Stimulated activated CD4-positive, alpha-beta T cell treated with anti-CD3 and anti-CD28 coated beads, Interleukin-1b, Interleukin-23, amount 100 ng/mL, for 4 hours (primary cell): Measurements from ENCODE around the gene DGKE.

Experiments used
- DNase-seq, 2 donors: peaks; one replicate each; pipeline ENCODE4 v3.0.0-alpha.2; 2020; ENCODE audit warnings: low read depth in 2 of 2

DGKE gene

DNA sequence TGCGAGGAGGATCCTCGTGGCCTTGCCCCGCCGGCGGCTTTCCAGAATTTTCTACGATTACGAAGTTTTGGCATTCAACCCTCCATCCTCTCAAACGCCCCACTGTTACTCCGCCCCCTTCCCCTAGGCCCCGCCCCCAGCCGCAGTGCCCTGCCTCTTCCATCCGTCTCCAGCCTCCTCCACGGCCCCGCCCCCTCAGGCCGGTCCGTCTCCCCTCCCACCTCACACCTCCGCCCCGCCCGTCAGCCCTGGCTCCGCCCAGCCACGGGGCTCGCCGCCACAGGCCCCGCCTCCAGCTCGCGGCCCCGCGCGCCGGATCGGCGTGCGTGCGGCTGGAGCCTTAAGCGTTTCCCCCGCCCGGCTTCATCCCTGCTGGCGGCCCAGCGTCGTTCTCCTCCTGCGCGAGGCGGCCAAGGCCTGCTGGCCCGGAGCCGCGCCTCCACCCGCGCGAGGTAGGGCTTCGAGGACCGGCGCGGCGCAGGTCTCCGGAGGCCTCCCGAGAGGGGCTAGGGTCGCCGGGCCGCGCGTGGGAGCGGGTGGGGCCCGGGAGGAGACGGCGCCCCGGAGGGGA is at the start of gene DGKE, which contains the start of gene C17orf67:
Gene DGKE (plus strand): TSS at position 343 of the 571 bp plus-strand sequence. CDS start 645 bp downstream, outside the sequence.
Gene C17orf67 (minus strand): TSS at position 112 of the 571 bp plus-strand sequence. CDS start 18,110 bp downstream, outside the sequence.
- DNase-seq, result peak; percentile 100

DNA sequence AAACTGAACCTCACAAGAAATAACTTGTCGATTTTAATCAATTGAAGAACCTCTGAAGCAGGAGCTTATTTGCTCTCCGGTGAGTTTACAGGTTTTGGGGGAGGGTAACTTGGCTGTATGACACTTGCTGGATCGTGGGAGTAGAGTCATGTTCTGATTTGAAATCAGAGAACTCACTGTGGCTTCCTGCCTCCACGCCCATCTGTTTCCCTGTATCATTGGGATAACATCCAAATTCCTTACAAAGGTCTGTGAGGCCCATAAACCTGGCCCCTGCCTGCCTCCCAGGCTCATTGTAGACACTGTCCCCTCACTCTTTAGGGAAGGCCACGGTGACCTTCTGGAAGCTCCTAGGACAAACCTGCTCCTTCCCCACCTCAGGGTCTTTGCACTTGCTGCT is 48.5 kb upstream of the DGKE start:
- DNase-seq, result no peak

DNA sequence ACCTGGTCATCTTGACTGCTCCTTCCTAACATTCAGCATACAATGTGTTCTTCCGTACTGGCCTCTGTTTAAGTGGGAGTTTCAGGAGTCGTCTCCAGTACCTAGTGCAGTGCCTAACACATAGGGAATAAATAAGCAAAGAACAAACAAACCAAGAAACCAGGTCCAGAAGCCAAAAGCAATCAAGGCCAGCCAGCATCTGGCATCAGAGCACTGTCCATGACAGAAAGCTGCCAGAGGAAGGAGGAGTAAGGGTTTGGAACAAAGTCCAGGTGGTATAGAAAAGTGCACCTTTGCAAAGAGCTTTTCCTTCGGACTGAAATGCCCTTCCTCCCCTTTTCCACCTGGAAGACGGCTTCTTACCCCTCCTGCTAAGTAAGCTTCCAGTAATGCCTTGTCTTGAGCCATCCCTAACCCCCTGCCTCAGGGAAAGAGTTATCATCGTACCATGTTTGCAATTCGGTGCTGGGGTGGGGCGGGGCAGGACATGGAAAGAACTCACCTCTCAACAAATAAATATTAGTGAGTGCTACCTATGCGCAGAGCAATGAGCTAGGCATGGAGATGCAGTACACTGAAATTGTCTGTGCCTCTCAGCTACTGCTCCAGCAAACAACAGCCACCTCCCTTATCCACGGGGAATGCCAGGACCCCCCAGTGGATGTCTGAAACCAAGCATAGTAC is 47.8 kb upstream of the DGKE start:
- DNase-seq, result no peak

DNA sequence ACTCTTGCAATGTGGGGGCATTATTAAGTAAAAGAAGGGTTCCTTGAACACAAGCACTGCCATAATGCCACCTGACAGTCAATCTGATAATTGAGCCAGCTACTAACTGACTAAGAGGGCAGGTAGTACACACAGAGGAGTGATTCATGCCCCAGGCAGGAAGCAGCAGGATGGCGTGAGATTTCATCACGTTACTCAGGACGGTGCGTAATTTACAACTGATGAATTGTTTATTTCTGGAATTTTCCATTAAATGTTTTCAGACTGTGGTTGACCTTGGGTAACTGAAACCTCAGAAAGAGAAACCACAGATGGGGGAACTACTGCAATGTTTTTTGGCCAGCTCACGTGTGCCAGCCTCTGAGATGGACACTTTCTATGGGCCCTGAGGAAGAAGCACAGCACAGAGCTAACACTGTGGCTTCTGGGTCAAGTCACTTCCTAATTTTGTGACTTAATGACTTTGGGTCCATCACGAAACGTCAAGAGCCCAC is 46.9 kb upstream of the DGKE start:
- DNase-seq, result peak in 1 of 2 donors; percentile 25

DNA sequence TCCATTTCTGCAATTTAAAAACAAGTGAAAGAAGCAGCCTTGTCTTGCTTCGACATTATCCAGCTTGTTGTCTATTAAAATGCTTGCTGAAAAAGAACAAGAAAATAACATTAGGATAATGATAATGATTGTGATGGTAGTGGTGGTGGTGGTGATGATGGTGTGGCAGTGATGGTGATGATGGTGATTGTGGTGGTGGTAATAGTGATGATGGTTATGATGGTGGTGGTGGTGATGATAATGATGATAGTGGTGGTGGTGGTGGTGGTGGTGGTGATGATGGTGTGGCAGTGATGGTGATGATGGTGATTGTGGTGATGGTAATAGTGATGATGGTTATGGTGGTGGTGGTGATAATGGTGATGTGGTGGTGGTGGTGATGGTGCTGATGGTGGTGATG is 41.7 kb upstream of the DGKE start:
- DNase-seq, result no peak

DNA sequence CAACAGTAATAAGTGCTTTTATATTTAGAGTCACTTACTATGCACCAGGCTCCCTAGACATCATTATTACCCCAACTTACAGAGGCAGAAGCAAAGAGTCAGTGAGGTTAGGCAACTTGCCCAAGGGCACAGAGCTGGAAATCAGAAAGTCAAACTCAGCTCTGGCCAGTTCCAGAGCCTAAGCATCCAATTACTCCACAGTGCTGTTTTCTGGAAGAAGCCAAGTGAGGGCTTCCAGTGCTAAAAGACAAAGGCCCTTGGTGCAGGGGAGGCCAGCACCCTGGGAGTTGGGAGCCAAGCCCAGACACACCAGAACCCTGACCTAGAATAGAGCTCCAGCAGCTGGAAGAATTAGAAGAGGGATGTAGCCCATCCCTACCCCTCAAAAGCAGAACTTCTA is 40.4 kb upstream of the DGKE start:
- no peak for DNase-seq

DNA sequence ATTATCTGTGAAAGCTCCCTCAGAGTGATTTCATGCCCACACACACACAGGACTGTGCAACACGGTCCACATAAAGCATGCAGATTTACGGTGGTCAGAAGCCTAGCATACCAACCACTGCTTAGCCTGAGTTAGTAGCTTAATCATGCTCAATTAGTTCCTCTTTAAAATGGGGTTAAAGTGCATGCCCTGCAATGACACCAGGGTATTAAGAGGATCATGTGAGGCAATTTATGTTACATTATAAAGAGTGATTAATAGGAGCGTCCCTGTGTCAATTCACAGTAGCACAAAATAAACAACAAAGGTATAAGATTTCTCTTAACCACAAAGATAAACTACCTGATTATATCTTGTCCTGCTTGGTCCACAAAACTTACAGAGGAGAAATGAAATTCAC is 40.0 kb upstream of the DGKE start:
- no peak for DNase-seq

DNA sequence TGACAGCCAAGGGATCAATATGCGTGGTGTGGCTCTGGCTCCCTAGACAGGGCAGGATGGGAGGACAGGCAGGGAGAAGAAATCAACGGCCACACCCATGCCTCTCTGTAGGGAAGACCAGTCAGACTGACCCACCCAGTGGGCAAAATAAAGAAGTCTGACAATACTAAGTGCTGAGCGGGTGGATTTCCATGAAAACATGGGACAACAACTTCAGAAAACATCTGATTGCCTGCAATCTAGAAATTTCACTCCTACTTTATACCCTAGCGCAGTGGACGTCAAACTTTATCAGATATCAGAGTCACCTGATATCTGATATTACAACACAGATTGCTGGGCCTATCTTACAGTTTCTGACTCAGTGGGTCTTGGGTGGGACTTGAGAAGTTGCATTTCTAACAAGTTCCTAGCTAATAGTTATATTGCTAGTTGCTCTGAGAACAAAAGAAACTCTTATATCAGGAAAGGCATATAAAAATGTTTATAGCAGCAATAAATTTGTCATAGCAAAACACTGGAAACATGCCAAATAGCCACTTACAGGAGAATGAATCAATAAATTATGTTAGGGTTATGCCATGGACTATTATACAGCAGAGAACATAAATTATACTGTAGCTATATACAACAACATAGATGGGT is 38.6 kb upstream of the DGKE start:
- DNase-seq, result no peak

DNA sequence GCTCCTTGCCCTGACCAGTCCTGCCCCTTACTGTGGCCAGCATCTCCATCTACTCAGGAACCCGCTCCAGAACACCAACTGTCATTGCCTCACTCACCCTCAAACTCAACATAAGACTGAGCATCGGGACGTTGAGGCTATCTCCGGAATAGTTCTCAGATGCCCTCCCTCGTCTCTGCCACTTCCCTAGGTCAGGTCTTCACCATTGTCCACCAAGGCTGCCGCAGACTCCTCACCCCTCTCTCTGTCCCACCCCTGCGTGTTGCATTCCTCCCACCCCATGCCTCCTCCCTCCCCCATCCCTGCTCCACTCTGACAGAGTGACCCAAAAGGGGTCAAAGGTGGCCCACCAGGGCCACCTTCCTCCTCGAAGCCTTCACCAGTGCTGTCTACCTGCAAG is 37.4 kb upstream of the DGKE start:
- no peak for DNase-seq

DNA sequence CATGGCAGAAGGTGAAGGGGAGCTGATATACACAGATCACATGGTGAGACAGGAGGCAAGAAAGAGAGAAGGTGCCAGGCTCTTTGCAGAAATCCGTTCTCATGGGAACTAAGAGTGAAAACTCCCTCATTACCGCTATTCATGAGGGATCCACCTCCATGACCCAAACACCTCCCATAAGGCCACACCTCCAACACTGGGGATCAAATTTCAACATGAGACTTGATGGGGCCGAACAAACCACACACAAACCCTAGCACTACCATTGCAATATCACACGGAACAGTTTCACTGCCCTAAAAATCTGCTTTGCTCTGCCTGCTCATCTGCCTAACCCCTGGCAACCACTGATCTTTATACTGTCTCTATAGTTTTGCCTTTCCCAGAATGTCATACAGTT is 35.0 kb upstream of the DGKE start:
- no peak for DNase-seq

DNA sequence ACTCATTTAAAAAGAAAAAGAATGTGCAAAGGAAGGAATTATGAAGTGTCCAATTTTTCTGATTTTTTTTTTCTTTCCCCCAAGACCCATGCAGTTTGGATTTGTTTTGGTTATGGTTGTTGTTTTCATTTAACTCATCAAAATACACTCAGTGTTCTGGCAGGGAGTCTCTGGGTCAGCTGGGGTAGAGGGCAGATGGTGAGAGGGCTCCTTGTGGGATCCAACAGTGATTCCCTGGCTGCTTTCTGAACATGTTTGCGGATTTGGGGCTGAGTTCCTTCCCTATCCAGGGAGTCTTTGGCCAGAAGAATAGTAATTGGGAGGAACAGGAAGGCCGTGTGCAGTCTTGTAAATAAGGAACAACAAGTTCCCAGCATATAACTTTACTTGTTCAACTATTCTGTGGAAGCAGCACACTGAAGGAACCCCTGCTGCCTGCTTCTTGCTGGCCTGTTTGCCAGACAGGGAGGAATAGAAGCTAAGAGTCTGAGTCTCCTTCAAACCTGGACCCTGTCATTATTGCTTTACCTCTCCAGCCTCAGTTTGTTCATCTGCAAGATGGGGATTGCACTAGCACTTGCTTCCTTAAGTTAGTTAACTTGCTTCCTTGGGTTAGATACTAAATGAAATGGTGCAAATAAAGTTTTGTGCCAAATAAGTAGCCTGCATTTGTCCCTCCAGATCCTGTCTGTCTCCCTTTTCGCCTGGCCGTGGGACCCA is 32.3 kb upstream of the DGKE start:
- DNase-seq, result no peak

DNA sequence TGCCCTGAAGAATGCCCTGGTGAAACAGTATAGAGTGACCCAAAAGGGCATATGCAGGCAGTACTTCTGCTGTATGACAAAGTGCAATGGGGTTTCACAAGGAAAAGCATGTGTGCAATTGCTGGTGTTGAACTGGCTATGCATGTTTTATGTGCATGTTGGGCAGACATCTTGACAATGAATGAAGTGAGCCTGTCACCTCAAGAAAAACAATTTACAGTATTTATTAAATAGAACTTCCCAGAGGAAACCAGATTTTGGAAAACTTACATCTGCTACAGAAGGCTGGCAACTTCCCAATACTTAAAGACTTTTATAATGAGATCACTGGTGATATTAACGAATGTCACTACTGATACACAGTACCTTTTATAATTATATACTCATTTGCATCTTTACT is 30.9 kb upstream of the DGKE start:
- DNase-seq, result no peak

DNA sequence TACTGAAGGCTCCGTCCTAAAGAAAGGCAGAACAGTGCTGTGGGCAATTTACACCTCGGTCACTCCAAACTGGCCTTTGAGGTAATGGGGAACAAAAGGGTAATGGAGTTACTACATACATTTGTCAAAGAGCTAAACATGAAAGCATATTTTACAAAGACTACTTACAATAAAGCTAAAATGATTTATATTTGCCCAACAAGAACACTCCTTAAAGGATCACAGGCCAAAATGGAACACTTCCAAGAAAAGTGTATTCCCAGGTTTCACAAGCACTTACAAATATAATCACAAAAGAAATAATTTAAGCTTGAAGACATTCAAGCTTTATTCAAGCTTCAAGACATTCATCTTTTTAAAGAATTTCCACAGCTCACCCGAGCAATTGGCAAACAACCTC is 29.5 kb upstream of the DGKE start:
- DNase-seq, result no peak

DNA sequence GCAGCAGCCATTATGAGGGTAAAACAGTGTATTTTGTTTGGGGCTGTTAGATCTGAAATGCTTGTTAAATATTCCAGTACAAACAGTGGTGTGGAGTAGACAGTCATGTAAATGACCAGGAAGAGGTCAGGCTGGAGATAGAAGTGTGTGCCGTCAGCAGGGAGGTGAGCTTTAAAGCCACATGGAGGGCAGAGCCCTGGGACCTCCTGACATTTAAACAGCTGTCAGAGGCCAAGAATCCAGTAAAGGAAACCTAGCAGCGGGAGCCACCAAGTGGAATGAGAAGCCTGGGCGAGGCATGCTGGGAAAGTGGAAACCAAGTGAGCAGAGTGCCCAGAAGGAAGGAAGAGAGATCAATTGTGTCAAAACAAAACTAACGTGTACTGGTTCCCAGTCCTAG is 27.0 kb upstream of the DGKE start:
- DNase-seq, result no peak

DNA sequence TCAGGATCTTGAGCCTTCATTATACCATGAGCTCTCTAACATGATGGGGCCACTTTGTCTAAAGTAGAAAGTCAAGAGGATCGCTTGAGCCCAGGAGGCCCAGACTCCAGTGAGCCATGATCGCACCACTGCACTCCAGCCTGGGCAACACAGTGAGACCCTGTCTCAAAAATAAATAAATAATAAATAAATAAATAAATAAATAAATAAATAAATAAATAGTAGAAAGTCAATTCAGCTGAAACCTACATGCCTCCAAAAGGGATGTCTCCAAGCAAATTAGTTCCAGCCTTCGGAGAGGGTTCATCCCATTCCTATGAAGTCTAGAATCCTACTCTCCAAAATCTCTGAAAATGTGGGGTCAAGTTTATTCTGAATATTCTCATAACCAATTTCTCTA is 26.2 kb upstream of the DGKE start:
- no peak for DNase-seq

DNA sequence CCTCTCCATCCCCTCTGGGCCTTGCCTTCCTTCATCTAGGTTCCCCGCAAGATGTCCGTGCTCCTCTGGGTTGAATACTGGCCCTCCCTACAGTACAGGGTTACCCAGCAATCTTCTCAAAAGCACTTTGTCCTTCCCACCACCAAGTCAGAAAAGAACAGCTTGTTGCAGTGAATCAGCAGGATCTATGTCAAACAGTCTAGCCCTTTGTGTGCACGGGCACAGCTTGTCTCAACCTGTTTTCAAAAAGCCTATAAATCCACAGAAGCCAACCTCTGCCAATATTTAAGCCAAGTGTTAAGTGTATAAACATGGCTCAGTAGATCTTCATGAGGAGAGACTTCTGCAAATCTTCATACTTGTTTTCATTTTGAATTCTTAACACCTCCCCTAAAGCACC is 25.4 kb upstream of the DGKE start:
- DNase-seq, result no peak

DNA sequence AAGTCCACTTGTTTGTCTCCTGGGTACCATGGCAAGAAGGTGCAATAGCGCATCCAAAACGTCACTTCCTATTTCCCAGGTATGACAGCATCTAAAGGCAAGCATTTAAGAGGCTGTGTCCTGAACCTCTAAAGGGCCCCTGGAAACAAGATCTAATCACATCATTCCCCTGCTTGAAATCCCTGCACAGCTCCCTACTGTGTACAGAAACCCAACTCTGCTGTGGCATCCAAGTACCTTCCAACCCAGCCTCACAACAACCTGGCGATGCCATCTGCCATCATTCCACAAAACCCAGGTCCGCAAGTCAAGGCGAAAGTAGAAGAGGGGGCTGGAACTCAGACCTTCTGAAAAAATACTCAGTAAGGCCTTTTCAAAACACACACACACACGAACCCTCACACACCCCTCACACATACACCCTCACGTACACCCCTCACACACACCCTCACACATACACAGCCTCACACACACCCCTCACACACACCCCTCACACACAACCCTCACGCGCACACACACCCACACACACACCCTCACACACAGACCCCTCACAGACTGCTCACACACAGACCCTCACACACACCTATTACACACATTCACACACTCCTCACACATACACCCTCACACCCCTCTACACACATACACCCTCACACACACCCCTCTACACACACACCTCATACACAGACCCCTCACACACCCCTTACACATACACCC is 24.7 kb upstream of the DGKE start:
- DNase-seq, result no peak

DNA sequence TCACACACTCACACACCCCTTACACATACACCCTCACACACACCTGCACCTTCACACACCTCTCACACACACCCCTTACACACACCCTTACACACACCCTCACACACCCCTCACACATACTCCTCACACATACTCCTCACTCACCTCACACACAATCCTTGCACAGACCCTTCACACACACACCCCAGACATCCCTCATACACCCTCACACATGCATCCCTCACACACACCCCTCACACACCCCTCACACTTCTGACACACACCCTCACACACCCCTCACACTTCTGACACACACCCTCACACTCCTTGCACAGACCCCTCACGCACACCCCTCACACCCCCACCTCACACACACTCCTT is 24.2 kb upstream of the DGKE start:
- DNase-seq, result no peak

DNA sequence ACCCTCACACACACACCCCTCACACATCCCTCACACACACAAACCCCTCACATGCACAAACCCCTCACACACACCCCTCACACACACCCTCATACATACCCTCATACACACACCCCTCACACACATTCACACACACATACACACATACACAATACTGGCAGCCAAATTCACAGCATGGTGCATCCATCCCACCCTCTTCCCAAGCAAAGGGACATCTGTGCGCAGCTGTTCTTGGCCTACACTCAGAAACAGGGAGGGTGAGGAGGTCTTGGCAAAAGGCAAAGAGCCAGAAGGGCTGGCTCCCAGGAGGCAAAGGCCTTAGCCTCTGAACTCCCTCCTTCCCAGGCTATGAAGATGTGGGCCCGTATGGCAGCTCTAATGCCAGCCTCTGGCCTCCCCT is 23.6 kb upstream of the DGKE start:
- no peak for DNase-seq

DNA sequence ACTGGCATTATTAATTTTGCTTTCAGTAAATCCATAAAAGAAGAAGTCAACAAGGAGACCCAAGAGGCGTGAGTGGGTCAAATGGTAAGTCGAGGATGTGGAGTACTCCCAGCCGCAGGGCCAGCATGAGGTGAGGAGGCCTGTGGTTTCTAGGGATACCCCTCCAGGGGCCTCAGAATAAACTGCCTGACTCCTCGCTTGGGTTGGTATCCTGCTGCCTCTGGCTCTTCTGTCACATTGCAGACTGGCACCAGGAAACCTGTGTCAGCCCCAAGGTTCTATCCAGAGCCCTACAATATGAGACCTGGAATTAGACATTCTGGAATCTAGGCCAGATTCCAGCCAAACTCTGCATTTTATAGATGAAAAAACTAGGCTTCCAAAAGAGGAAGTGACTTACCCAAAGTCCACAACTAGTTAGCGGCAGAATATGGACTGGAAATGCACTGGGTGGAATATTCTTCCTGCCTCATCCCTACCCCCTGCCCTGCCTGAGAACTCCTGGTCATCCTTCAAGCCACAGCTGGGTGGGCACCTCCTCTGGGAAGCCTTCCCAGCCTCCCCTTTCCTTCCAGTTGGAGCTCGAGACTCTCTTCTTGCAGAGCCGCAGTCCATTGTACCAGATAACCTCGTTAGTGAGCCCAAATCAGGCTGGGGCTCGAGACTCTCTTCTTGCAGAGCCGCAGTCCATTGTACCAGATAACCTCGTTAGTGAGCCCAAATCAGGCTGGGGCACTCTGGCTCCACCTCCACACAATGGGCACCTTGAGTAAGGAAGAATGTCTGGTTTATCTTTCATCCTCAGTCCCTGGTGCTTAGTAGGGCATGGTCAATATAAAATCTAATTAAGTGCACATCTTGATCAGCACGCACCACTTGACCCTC is 22.8 kb upstream of the DGKE start:
- DNase-seq, result no peak

DNA sequence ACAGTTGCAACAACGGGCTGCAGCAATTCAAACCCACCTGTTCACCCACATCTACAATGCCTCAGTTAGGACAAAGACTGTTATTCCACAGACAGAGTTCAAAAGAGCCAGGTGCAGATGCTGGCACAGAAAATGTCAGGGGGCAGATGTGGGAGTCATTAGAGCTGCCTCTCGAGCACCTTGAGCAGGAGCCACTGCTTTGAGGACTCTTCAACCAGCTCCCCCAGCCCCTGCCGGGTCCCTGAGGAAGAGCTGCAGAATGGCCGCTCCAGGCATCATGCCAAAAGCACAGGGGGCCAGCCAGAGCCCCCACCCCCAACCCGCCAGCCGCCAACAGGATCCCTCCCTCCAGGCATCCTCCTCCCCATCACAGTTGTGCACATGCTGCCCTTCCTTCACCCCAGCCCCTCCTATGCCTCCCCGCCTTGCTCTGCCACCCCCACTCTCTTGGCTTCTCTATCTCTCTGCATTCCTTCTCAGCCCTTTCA is 21.0 kb upstream of the DGKE start:
- no peak for DNase-seq
